Measurements from ENCODE around the gene CHIC2. TPM values are rescaled to one million over a fixed set of nuclear protein-coding genes. Genes with fewer than 3 reads are reported as not detected.
A peak's percentile ranks its signal among the peaks of the same experiment; 100 is the strongest.

Gene CHIC2
- total RNA-seq, 1 experiment from 2014 or later: 52.3 TPM

DNA sequence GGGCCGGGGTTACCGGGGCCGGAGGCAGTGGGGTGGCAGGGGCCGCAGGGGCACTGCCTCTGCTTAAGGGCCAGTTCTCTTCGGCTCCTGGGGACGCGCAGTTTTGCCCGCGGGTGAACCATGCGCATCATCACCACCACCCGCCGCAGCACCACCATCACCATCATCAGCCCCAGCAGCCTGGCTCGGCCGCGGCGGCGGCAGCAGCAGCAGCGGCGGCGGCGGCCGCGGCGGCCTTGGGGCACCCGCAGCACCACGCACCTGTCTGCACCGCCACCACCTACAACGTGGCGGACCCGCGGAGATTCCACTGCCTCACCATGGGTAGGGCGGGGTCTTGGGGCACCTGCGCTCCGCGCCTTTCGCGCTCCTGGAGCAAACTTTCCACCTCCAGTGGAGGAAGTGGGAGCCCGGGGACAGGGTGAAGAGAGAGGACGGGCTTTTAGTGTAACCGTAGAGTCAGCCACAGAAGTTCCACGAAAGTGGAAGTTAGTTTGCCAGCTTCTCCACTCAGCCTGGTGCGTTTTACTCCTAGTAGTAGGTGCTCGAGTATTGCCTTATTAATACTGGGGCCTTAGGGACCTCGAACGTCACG is 36.3 kb upstream of the CHIC2 start:
- ChIA-PET POLR2A (ENCODE audit: unreplicated experiment) (no interaction called here), CTCF (no interaction called here)
- Histone ChIP-seq H3K9me3 (ENCODE audit: low read length) (no peaks in the 10 kb centered on the region), H3K27ac (ENCODE audit: low read length) (no peak overlapping the region), H3K9me2 (replicated peaks; ENCODE audit: low read length) (no peaks in the 10 kb centered on the region), H3F3A (ENCODE audit: low read length, unreplicated experiment) (no peaks in the 10 kb centered on the region), H3K4me3 (ENCODE audit: low read length) (peak overlapping the region; percentile 71), H3K36me3 (ENCODE audit: low read depth, low read length) (no peaks in the 10 kb centered on the region), H3K79me2 (ENCODE audit: low read length) (no peaks in the 10 kb centered on the region), H4K20me1 (ENCODE audit: low read length) (no peaks in the 10 kb centered on the region), H2AFZ (ENCODE audit: low read length) (peak overlapping the region; percentile 76), H3K27me3 (ENCODE audit: low read length) (peaks cover 52% of the 10 kb centered on the region), H3K4me1 (ENCODE audit: insufficient read depth, low read length) (peaks cover 12% of the 10 kb centered on the region; the same call in 1 of the 2 replicates), H3K4me2 (ENCODE audit: low read length) (peak overlapping the region; percentile 90), H3K9ac (ENCODE audit: low read length) (no peak overlapping the region)
- intact Hi-C loops (cut with micrococcal nuclease): no loop called here
- DNase-seq: no peak
- TF ChIP-seq EZH2 (IDR thresholded peaks at IDR 0.05; ENCODE audit: low read length, unreplicated experiment) (no peak), EZH2phosphoT487 (IDR thresholded peaks at IDR 0.05; ENCODE audit: borderline replicate concordance, low read length) (no peak; the same call in 1 of the 2 replicates)
- TF ChIP-seq, protein P1, sequence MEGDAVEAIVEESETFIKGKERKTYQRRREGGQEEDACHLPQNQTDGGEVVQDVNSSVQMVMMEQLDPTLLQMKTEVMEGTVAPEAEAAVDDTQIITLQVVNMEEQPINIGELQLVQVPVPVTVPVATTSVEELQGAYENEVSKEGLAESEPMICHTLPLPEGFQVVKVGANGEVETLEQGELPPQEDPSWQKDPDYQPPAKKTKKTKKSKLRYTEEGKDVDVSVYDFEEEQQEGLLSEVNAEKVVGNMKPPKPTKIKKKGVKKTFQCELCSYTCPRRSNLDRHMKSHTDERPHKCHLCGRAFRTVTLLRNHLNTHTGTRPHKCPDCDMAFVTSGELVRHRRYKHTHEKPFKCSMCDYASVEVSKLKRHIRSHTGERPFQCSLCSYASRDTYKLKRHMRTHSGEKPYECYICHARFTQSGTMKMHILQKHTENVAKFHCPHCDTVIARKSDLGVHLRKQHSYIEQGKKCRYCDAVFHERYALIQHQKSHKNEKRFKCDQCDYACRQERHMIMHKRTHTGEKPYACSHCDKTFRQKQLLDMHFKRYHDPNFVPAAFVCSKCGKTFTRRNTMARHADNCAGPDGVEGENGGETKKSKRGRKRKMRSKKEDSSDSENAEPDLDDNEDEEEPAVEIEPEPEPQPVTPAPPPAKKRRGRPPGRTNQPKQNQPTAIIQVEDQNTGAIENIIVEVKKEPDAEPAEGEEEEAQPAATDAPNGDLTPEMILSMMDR (conservative IDR thresholded peaks at IDR 0.05; ENCODE audit: low read depth, low read length): no peak
- ATAC-seq: peak; percentile 53
- BruUV-seq (replicated peaks): no TSS peak

DNA sequence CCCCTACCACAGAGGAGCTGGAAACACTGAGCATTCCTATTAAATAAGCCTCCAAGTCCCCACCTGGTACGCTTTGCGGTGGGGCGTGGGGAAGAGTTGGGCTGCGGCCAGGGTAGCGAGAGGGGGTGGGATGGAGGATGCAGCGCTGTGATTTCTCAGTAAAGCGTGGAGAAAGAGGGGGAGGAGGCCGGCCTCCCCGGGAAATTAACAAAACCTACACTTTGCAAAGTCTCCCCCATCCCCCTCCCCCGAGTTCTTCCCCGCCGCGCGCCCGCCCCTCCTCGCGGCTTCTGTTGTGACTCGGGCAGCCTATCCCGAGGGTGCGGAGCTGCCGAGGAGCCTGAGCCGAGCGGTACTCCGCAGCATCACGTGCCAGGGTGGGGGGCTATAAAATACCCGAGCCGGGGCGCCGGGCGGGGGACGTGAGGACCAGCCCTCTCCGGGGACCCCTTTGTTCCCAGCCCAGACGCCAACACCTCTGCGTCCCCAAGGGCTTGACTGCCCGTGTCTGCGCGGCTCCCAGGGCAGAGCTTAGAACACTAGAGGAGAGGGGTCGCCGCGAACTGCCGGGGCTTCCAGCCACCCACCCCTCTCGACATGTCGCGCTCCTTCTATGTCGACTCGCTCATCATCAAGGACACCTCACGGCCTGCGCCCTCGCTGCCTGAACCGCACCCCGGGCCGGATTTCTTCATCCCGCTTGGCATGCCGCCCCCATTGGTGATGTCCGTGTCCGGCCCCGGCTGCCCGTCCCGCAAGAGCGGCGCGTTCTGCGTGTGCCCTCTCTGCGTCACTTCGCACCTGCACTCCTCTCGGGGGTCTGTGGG is 35.6 kb upstream of the CHIC2 start, which contains the start of gene GSX2:
TSS of gene GSX2 (plus strand) at position 416 of the 827 bp plus-strand sequence. CDS start at position 598, 182 bp downstream.
- peak; percentile 48 for ATAC-seq
- DNase-seq: no peak
- POLR2A ChIA-PET (ENCODE audit: unreplicated experiment): no interaction called here

More for the DNA sequence above, 35.6 kb upstream of the CHIC2 start, which contains the start of gene GSX2:
- intact Hi-C loops (cut with micrococcal nuclease): no loop called here
- Histone ChIP-seq H3K36me3 (ENCODE audit: low read depth, low read length) (no peaks in the 10 kb centered on the region), H3K9me2 (replicated peaks; ENCODE audit: low read length) (no peaks in the 10 kb centered on the region), H3K9me3 (ENCODE audit: low read length) (no peaks in the 10 kb centered on the region), H3K4me2 (ENCODE audit: low read length) (peak within 1 kb of the TSS; percentile 90), H3K79me2 (ENCODE audit: low read length) (no peaks in the 10 kb centered on the region), H3K4me3 (ENCODE audit: low read length) (peak within 1 kb of the TSS; percentile 71), H3F3A (ENCODE audit: low read length, unreplicated experiment) (no peaks in the 10 kb centered on the region), H3K9ac (ENCODE audit: low read length) (no peak within 1 kb of the TSS), H3K4me1 (ENCODE audit: insufficient read depth, low read length) (peaks cover 12% of the 10 kb centered on the region; the same call in 1 of the 2 replicates), H2AFZ (ENCODE audit: low read length) (peak within 1 kb of the TSS; percentile 76), H4K20me1 (ENCODE audit: low read length) (no peaks in the 10 kb centered on the region), H3K27me3 (ENCODE audit: low read length) (peaks cover 52% of the 10 kb centered on the region), H3K27ac (ENCODE audit: low read length) (no peak within 1 kb of the TSS)
- BruUV-seq (replicated peaks): no TSS peak
- CTCF ChIA-PET: no interaction called here
- peak; percentile 86 for TF ChIP-seq EZH2 (IDR thresholded peaks at IDR 0.05; ENCODE audit: low read length, unreplicated experiment)
- TF ChIP-seq, protein P1 (conservative IDR thresholded peaks at IDR 0.05; ENCODE audit: low read depth, low read length): no peak
- TF ChIP-seq EZH2phosphoT487 (IDR thresholded peaks at IDR 0.05; ENCODE audit: borderline replicate concordance, low read length): no peak; the same call in 1 of the 2 replicates

Measured in PC-3 (cell line).